ENCODE data around the gene TBX4.

GRCh38 chr17:61500287-61500686 is 48.1 kb downstream of the TBX4 start:
- TF ChIP-seq CTCF (IDR thresholded peaks at IDR 0.05) = no peak
- no peak for TF ChIP-seq POLR2A (IDR thresholded peaks at IDR 0.05)
